T-helper 1 cell (primary cell): Measurements from ENCODE around the gene ACVRL1.

ENCODE experiments used
- DNase-seq, 5 donors: peaks; one replicate each; pipeline ENCODE4 v3.0.0-alpha.2; 2012 to 2020

ACVRL1 gene

GRCh38 chr12:51900323-51900889 lies 6.9 kb upstream of the ACVRL1 start:
- no peak for DNase-seq

GRCh38 chr12:51901121-51901817 lies 6.0 kb upstream of the ACVRL1 start:
- DNase-seq = no peak

- no peak for DNase-seq
Observed at GRCh38 chr12:51901881-51902280, 5.4 kb upstream of the ACVRL1 start.

GRCh38 chr12:51904951-51905470 lies 2.3 kb upstream of the ACVRL1 start:
- no peak for DNase-seq

- no peak for DNase-seq
Observed at GRCh38 chr12:51905471-51906429, 1.6 kb upstream of the ACVRL1 start.

- no peak for DNase-seq
Observed at GRCh38 chr12:51906430-51907082, 748 bp upstream of the ACVRL1 start.

- DNase-seq = no peak
Observed at GRCh38 chr12:51907856-51908425, 637 bp downstream of the ACVRL1 start.

- DNase-seq = no peak
Observed at GRCh38 chr12:51908876-51909592, 1.7 kb downstream of the ACVRL1 start.

GRCh38 chr12:51910168-51910567 lies 2.9 kb downstream of the ACVRL1 start:
- no peak for DNase-seq

GRCh38 chr12:51910691-51911090 lies 3.4 kb downstream of the ACVRL1 start:
- no peak for DNase-seq

GRCh38 chr12:51911307-51911706 lies 4.0 kb downstream of the ACVRL1 start:
- DNase-seq = no peak

- DNase-seq = no peak
Observed at GRCh38 chr12:51911788-51912711, 4.7 kb downstream of the ACVRL1 start.

- no peak for DNase-seq
Observed at GRCh38 chr12:51913071-51914033, 6.0 kb downstream of the ACVRL1 start.

GRCh38 chr12:51914034-51914923 lies 7.0 kb downstream of the ACVRL1 start:
- no peak for DNase-seq

GRCh38 chr12:51915003-51915625 lies 7.8 kb downstream of the ACVRL1 start:
- no peak for DNase-seq

GRCh38 chr12:51915951-51916350 lies 8.6 kb downstream of the ACVRL1 start:
- no peak for DNase-seq

GRCh38 chr12:51917041-51917590 lies 9.8 kb downstream of the ACVRL1 start:
- DNase-seq = no peak
